HG03066 (cell line): ENCODE data around the gene ZNF277.
"Not testable (repeated sequence)": the region's sequence is repeated elsewhere in the genome, so short reads cannot be mapped to it uniquely, and the experiment has no call there.

ENCODE experiments used
- ATAC-seq: cut with Tn5 transposase; IDR thresholded peaks from one replicate; pipeline ENCODE4 v1.9.1; 2021; ENCODE audit warnings: low read depth; ENCODE audit not compliant: unreplicated experiment

The ZNF277 gene

GRCh38 chr7:112248598-112248997, 42.1 kb downstream of the ZNF277 start:
- ATAC-seq = no peak

GRCh38 chr7:112249967-112250366, 43.5 kb downstream of the ZNF277 start:
- not testable (repeated sequence) for ATAC-seq

GRCh38 chr7:112252141-112252540, 45.6 kb downstream of the ZNF277 start:
- ATAC-seq = no peak

GRCh38 chr7:112252691-112253090, 46.2 kb downstream of the ZNF277 start:
- ATAC-seq = no peak

- ATAC-seq = no peak
These were observed 47.7 kb downstream of the ZNF277 start for GRCh38 chr7:112254156-112254555.

- no peak for ATAC-seq
These were observed 48.4 kb downstream of the ZNF277 start for GRCh38 chr7:112254709-112255387.

- no peak for ATAC-seq
These were observed 48.9 kb downstream of the ZNF277 start for GRCh38 chr7:112255388-112255720.

- ATAC-seq = no peak
These were observed 50.6 kb downstream of the ZNF277 start for GRCh38 chr7:112257073-112257472.

GRCh38 chr7:112260911-112261310, 54.4 kb downstream of the ZNF277 start:
- ATAC-seq = no peak

GRCh38 chr7:112262036-112262435, 55.5 kb downstream of the ZNF277 start:
- ATAC-seq = no peak

GRCh38 chr7:112262855-112263487, 56.5 kb downstream of the ZNF277 start:
- no peak for ATAC-seq

- no peak for ATAC-seq
These were observed 57.0 kb downstream of the ZNF277 start for GRCh38 chr7:112263519-112263918.

GRCh38 chr7:112266141-112266540, 59.6 kb downstream of the ZNF277 start:
- no peak for ATAC-seq

- no peak for ATAC-seq
These were observed 60.2 kb downstream of the ZNF277 start for GRCh38 chr7:112266595-112267270.

- no peak for ATAC-seq
These were observed 61.6 kb downstream of the ZNF277 start for GRCh38 chr7:112267944-112268691.

GRCh38 chr7:112271162-112271561, 64.7 kb downstream of the ZNF277 start:
- ATAC-seq = no peak

- no peak for ATAC-seq
These were observed 66.5 kb downstream of the ZNF277 start for GRCh38 chr7:112272921-112273561.

GRCh38 chr7:112279042-112279441, 72.5 kb downstream of the ZNF277 start:
- ATAC-seq = no peak

- no peak for ATAC-seq
These were observed 73.8 kb downstream of the ZNF277 start for GRCh38 chr7:112280267-112280666.

- ATAC-seq = no peak
These were observed 76.1 kb downstream of the ZNF277 start for GRCh38 chr7:112282476-112283188.
